ENCODE results near the gene ATP13A2.

The ATP13A2 gene

GRCh38 chr1:17023102-17023501, 11.4 kb upstream of the ATP13A2 start:
- DNase-seq (ENCODE audit: low read depth in 2 of 2), result no peak
- H3K4me3 ChIP-seq (replicated peaks in 1 of 2; ENCODE audit: low read depth in 2 of 2, low read length in 2 of 2), result no peak overlapping the region
- no peak for TF ChIP-seq CTCF (IDR thresholded peaks at IDR 0.05; ENCODE audit: low read depth, low read length)

GRCh38 chr1:17021896-17022295, 10.2 kb upstream of the ATP13A2 start:
- no peak overlapping the region for H3K4me3 ChIP-seq (replicated peaks in 1 of 2; ENCODE audit: low read depth in 2 of 2, low read length in 2 of 2)
- TF ChIP-seq CTCF (IDR thresholded peaks at IDR 0.05; ENCODE audit: low read depth, low read length), result no peak

GRCh38 chr1:17020502-17020901, 8.8 kb upstream of the ATP13A2 start:
- H3K4me3 ChIP-seq (replicated peaks in 1 of 2; ENCODE audit: low read depth in 2 of 2, low read length in 2 of 2), result no peak overlapping the region
- DNase-seq (ENCODE audit: low read depth in 2 of 2), result no peak
- no peak for TF ChIP-seq CTCF (IDR thresholded peaks at IDR 0.05; ENCODE audit: low read depth, low read length)

More at GRCh38 chr1:17021896-17022295, 10.2 kb upstream of the ATP13A2 start:
- DNase-seq (ENCODE audit: low read depth in 2 of 2), result no peak

GRCh38 chr1:17018849-17019248, 7.1 kb upstream of the ATP13A2 start:
- TF ChIP-seq CTCF (IDR thresholded peaks at IDR 0.05; ENCODE audit: low read depth, low read length), result no peak
- no peak for DNase-seq (ENCODE audit: low read depth in 2 of 2)
- no peak overlapping the region for H3K4me3 ChIP-seq (replicated peaks in 1 of 2; ENCODE audit: low read depth in 2 of 2, low read length in 2 of 2)

- DNase-seq (ENCODE audit: low read depth in 2 of 2), result no peak
- no peak overlapping the region for H3K4me3 ChIP-seq (replicated peaks in 1 of 2; ENCODE audit: low read depth in 2 of 2, low read length in 2 of 2)
- TF ChIP-seq CTCF (IDR thresholded peaks at IDR 0.05; ENCODE audit: low read depth, low read length), result no peak
Measured at GRCh38 chr1:17017435-17017834, 5.7 kb upstream of the ATP13A2 start.

GRCh38 chr1:17016317-17016661, 4.6 kb upstream of the ATP13A2 start:
- no peak overlapping the region for H3K4me3 ChIP-seq (replicated peaks in 1 of 2; ENCODE audit: low read depth in 2 of 2, low read length in 2 of 2)
- TF ChIP-seq CTCF (IDR thresholded peaks at IDR 0.05; ENCODE audit: low read depth, low read length), result no peak
- DNase-seq (ENCODE audit: low read depth in 2 of 2), result peak; percentile 25 to 71

Measured in cardiac fibroblast (primary cell).